Esophagus squamous epithelium (tissue), 5 donors: ENCODE results near the gene S100PBP. TPM values are rescaled to one million over a fixed set of nuclear protein-coding genes. Genes with fewer than 3 reads are reported as not detected.

Source experiments
- DNase-seq: peaks from one replicate; lab custom pipeline; 2025; lab: John Stamatoyannopoulos, UW
- H3K27ac ChIP-seq, 4 donors: fragments of 200-600 bp; sonication (generic); one replicate each; pipeline ENCODE4 v1.5.1; 2016 to 2019; ENCODE audit warnings: mild to moderate bottlenecking in 1 of 4
- H3K27me3 ChIP-seq, 4 donors: fragments of 200-600 bp; sonication (generic); 1 replicate in 3 of 4; 2 replicates in 1 of 4; pipeline versions ENCODE4 v1.5.1 to v1.6.0; 2017 to 2021; ENCODE audit warnings: antibody characterized with exemption in 1 of 4
- H3K36me3 ChIP-seq, 3 donors: fragments of 200-600 bp; sonication (generic); one replicate each; pipeline ENCODE4 v1.5.1; 2016 to 2019
- H3K4me1 ChIP-seq, 3 donors: fragments of 200-600 bp; sonication (generic); one replicate each; pipeline ENCODE4 v1.5.1; 2017 to 2019
- H3K4me3 ChIP-seq, 4 donors: fragments of 200-600 bp; sonication (generic); 1 replicate in 3 of 4; 2 replicates in 1 of 4; pipeline ENCODE4 v1.5.1; 2016 to 2019; ENCODE audit warnings: mild to moderate bottlenecking in 2 of 4, moderate library complexity in 1 of 4
- H3K9me3 ChIP-seq, 3 donors: fragments of 200-600 bp; sonication (generic); one replicate each; pipeline ENCODE4 v1.5.1; 2016 to 2019
- CTCF ChIP-seq, 6 experiments: fragments of 450-650 bp in 4 of 6; fragments of 200-600 bp in 2 of 6; sonication (generic) in 2 of 6; IDR thresholded peaks; one replicate each; pipeline ENCODE4 v1.5.1; 2016 to 2019; ENCODE audit warnings: antibody characterized with exemption in 6 of 6, mild to moderate bottlenecking in 4 of 6, moderate library complexity in 4 of 6
- POLR2A ChIP-seq, 4 donors: fragments of 450-650 bp; IDR thresholded peaks; one replicate each; pipeline ENCODE4 v1.6.1; 2017; ENCODE audit warnings: antibody characterized with exemption in 4 of 4, mild to moderate bottlenecking in 4 of 4, moderate library complexity in 3 of 4
- WGBS, 2 donors: methylation state at CpG; one replicate each; pipeline ENCODE4 v1.1.5; 2018; 5-methylcytosine and 5-hydroxymethylcytosine counted together
- intact Hi-C: fragments of 100-400 bp; cut with DNase I; formaldehyde crosslinking; loops from one replicate; pipeline ENCODE4 v1.15.0; 2022
- total RNA-seq, 4 donors: library from RNA; depleted of rRNA; stranded (reverse); fragments of >200 nt; gene quantifications; one replicate each; pipeline ENCODE4 v1.1.0, GENCODE V29; 2016
- donor health status: DM: yes; HTN: yes; CAD: no.

S100PBP gene
- total RNA-seq, 4 donors from 2014 or later, result 6.5 to 20.0 (median 11.9) TPM

- Histone ChIP-seq H3K27ac (no peak overlapping the region), H3K4me1 (peaks cover 6 to 30% (median 9%) of the 10 kb centered on the region in 3 donors), H3K9me3 (no peaks in the 10 kb centered on the region), H3K27me3 (peaks cover 0 to 50% (median 0%) of the 10 kb centered on the region in 4 donors), H3K4me3 (no peak overlapping the region), H3K36me3 (no peaks in the 10 kb centered on the region)
- no peak for TF ChIP-seq POLR2A (IDR thresholded peaks at IDR 0.05)
- TF ChIP-seq CTCF (IDR thresholded peaks at IDR 0.05), result no peak
- DNase-seq, result no peak
- WGBS, 2 donors, result 56 to 57% methylated on average over 10 to 12 of the region's 13 CpGs
- intact Hi-C loops, result loop anchor here (10.0 kb wide), 1 partner anchor 163 kb away; no protein-coding TSS in a partner anchor
Measured at GRCh38 chr1:32877211-32878110, 60.0 kb downstream of the S100PBP start.

GRCh38 chr1:32878183-32878582 lies 60.7 kb downstream of the S100PBP start:
- peaks cover 0 to 43% (median 0%) of the 10 kb centered on the region in 4 donors for H3K27me3 ChIP-seq
- no peak for DNase-seq
- peaks cover 5 to 26% (median 5%) of the 10 kb centered on the region in 3 donors for H3K4me1 ChIP-seq
- H3K36me3 ChIP-seq, result no peaks in the 10 kb centered on the region
- no peak overlapping the region for H3K27ac ChIP-seq
- intact Hi-C loops, result loop anchor here (10.0 kb wide), 1 partner anchor 163 kb away; no protein-coding TSS in a partner anchor
- TF ChIP-seq CTCF (IDR thresholded peaks at IDR 0.05) (no peak), POLR2A (IDR thresholded peaks at IDR 0.05) (no peak)
- H3K4me3 ChIP-seq, result no peak overlapping the region
- 44 to 53% methylated on average over 3 of the region's 6 CpGs for WGBS, 2 donors
- H3K9me3 ChIP-seq, result no peaks in the 10 kb centered on the region

GRCh38 chr1:32878637-32879041 lies 61.2 kb downstream of the S100PBP start:
- H3K36me3 ChIP-seq, result no peaks in the 10 kb centered on the region

GRCh38 chr1:32881291-32881690 lies 63.8 kb downstream of the S100PBP start:
- Histone ChIP-seq H3K4me1 (peaks cover 5 to 34% (median 9%) of the 10 kb centered on the region in 3 donors), H3K4me3 (no peak overlapping the region), H3K27ac (no peak overlapping the region), H3K36me3 (no peaks in the 10 kb centered on the region), H3K9me3 (no peaks in the 10 kb centered on the region), H3K27me3 (peaks cover 6 to 54% (median 9%) of the 10 kb centered on the region in 4 donors)
- intact Hi-C loops, result no loop called here
- TF ChIP-seq CTCF (IDR thresholded peaks at IDR 0.05) (no peak), POLR2A (IDR thresholded peaks at IDR 0.05) (no peak)
- no peak for DNase-seq
- WGBS, 2 donors, result 32 to 58% methylated on average over 4 to 5 of the region's 5 CpGs

More at GRCh38 chr1:32878637-32879041, 61.2 kb downstream of the S100PBP start:
- no peak for DNase-seq
- Histone ChIP-seq H3K27me3 (peaks cover 0 to 43% (median 0%) of the 10 kb centered on the region in 4 donors), H3K4me1 (peaks cover 5 to 26% (median 5%) of the 10 kb centered on the region in 3 donors), H3K9me3 (no peaks in the 10 kb centered on the region), H3K4me3 (no peak overlapping the region), H3K27ac (no peak overlapping the region)
- 45 to 81% methylated on average over 2 to 3 of the region's 5 CpGs for WGBS, 2 donors
- TF ChIP-seq POLR2A (IDR thresholded peaks at IDR 0.05) (no peak), CTCF (IDR thresholded peaks at IDR 0.05) (no peak)
- intact Hi-C loops, result loop anchor here (10.0 kb wide), 1 partner anchor 164 kb away; no protein-coding TSS in a partner anchor
